HG02571 (cell line): Measurements from ENCODE around the gene C1RL.
A peak's percentile ranks its signal among the peaks of the same experiment; 100 is the strongest.

Experiments
- ATAC-seq: cut with Tn5 transposase; IDR thresholded peaks from one replicate; pipeline ENCODE4 v1.9.1; 2021; ENCODE audit warnings: mild to moderate bottlenecking, moderate library complexity; ENCODE audit not compliant: unreplicated experiment

The C1RL gene

GRCh38 chr12:7108796-7109571 is at the start of gene C1RL:
C1RL (minus strand) TSS chr12:7109214; CDS start chr12:7109180, 34 bp downstream.
- ATAC-seq: peak; percentile 35

GRCh38 chr12:7157391-7157790 is 48.4 kb upstream of the C1RL start:
- no peak for ATAC-seq

GRCh38 chr12:7156259-7157197 is 47.5 kb upstream of the C1RL start:
- ATAC-seq: no peak

- no peak for ATAC-seq
These were observed 46.5 kb upstream of the C1RL start for GRCh38 chr12:7155471-7156034.

GRCh38 chr12:7154901-7155470 is 46.0 kb upstream of the C1RL start:
- no peak for ATAC-seq

DNA sequence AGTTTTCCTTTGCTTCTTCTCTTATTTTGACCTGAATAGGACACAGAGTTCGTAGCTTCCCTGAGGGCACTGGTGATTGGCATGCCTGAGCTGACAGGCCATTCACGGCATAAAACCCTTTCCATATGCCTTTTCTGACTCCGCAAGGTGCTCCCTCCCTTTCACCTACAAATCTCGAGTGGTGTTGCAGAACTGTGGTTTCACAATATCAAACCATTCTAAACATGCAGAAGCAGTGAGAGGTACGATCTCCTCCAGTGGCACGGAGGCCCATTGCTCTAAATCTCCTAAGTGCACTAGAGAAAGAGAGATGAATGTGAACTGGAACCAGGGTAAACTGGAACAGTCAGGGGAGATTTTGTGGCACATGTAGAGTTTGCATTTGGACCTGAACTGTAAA is 45.0 kb upstream of the C1RL start:
- ATAC-seq: no peak

GRCh38 chr12:7152818-7153217 is 43.8 kb upstream of the C1RL start:
- ATAC-seq: no peak

DNA sequence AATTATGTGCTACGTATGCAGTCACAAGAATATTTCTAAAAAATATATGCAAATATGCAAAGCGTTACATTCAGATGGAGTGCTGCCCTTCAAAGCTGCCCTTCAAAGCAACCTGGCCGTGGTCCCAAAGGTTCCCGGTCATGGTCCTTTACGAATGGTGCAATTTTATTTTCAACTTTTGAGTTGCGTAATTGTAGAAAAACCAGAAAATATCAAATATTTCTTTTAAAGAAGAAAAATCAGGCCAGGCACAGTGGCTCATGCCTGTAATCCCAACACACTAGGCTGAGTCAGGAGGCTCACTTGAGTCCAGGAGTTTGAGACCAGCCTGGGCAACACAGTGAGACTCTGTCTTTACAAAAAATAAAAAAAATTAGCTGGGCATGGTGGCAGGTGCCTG is 42.5 kb upstream of the C1RL start:
- no peak for ATAC-seq

DNA sequence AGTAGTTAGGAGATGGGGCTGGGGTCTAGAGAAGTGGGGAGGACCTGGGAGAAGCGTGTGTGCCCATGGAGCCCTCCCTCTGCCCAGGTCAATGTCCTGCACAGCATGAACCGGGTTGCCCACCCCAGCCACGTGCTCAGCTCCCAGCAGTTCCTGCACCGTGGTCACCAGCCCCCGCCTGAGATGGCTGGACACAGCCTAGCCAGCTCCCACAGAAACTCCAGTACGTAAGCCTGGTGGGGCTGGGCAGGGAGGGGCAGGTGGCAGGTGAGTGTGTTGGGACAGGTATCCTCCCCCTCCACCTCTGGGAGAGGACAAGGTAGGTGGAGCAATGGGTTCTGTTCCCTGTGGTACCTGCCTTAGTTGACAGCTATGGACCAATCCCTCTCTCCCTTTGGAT is 41.8 kb upstream of the C1RL start:
- ATAC-seq: no peak

- ATAC-seq: no peak
These were observed 41.3 kb upstream of the C1RL start for GRCh38 chr12:7150356-7150755.

DNA sequence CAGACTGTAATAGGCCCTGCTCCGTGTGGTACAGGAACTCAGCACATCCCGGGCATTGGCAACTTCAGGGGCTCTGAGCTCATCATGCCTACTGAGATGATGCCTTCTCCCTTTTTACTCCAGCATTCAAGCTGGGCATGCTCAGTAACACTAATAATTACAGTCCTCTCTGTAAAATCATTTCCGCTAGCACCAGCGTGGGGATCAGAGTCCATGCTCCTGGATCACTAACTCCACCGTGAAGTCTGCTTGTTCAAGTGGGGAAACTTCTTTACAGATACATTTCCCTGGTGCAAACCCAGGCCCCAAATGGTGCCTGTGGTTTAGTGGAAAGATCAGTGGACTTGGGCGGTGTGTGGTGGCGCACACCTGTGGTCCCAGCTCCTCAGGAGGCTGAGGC is 37.9 kb upstream of the C1RL start:
- ATAC-seq: no peak

DNA sequence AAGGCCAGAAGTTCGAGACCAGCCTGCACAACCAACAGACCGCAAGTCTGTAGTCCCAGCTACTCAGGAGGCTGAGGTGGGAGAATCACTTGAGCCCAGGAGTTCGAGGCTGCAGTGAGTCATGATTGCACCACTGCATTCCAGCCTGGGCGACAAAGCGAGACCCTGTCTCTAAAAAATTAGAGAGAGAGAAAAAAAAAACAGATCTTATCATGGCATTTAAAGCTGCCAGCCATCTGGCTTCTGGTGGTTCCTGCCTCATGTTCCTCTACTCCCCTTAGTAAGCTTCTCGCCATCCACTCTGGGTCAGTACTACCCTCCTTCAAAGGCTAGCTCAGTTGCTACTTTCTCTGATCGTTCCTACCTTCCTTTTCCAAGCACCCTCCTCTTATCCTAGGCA is 37.2 kb upstream of the C1RL start:
- ATAC-seq: no peak

DNA sequence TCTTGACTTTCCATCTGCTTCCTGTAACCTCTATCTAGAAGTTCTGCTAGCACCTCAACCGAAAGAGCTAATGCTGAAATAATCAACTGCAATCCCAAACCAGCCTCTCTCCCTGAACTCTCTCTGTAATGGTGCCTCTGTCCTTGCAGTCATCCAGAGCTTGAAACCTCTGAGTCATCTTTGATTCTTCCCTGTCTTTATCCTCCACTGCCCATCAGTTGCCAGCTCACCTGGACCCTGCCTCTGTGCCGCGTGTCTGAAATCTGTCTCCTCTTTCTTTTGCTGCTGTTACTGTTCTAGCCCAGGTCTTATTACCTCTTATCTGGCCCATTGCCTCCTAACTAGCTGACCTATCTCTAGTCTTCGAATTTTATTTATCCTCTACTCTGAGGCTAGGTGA is 36.7 kb upstream of the C1RL start:
- no peak for ATAC-seq

DNA sequence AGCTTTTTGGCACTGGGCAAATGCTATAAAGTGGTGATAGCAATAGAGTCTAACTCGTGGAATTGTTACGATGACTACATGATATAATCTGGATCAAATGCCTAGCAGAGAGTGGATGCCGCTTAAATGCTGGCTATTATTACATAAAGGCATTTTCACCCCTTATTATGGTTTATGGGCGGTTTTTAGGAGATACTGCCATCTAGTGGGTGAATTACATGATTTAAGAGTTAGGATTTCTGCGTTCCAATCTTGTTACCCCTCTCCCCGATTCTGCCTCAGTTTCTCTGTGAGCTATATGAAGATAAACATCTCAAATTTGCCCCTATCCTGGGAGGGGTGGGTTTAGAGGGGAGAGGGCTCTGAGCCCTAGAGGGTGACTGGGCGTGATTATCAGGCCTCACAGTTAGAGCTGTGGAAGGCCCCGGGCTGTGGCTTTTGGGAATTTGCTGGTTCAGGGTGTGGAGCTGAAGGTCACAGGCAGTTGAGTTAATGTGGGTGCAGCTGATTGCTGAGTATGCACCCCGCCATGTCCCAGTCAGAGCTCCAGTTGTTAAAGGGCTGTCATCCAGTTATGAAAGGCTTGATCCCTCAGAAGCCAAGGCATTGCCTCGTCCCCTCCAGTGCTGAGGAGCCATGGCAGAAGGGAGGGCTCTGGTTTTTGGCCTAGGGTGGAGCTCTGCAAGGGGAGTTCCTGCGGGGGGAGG is 35.6 kb upstream of the C1RL start:
- ATAC-seq: no peak

DNA sequence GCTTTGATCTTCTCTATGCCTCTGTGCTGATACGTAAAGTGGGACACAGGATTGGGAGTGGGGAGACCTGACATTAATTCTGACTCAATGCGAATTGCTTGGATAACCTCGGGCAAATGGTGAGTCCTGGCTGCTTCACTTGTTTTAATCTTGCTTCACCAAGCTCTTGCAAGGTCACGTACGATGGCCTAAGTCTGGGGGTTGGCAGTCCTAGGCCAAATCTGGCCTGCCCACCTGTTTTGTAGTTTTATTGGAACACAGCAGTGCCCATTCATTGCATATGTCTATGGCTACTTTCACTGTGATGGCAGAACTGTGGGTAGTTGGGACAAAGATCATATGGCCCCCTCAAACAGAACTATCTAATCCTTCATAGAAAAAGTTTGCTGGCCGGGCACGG is 34.5 kb upstream of the C1RL start:
- ATAC-seq: no peak

GRCh38 chr12:7142809-7143465 is 33.9 kb upstream of the C1RL start:
- ATAC-seq: no peak

GRCh38 chr12:7142056-7142644 is 33.1 kb upstream of the C1RL start:
- ATAC-seq: no peak

- no peak for ATAC-seq
These were observed 32.5 kb upstream of the C1RL start for GRCh38 chr12:7141351-7142005.

- ATAC-seq: no peak
These were observed 30.2 kb upstream of the C1RL start for GRCh38 chr12:7139200-7139599.
